ENCODE data around the gene WDR76.

- TF ChIP-seq CTCF (conservative IDR thresholded peaks at IDR 0.05 in 1 of 2, IDR thresholded peaks at IDR 0.05 in 1 of 2; ENCODE audit: extremely low read depth in 1 of 2, insufficient read depth in 1 of 2, low read depth in 1 of 2, low read length in 2 of 2) (no peak), EZH2 (IDR thresholded peaks at IDR 0.05; ENCODE audit: borderline replicate concordance, low read length) (no peak)
Measured at GRCh38 chr15:43826029-43826507, 734 bp upstream of the WDR76 start.

All from mammary epithelial cell (primary cell).